H4 (cell line): ENCODE results near the gene FRMPD4. TPM values are rescaled to one million over a fixed set of nuclear protein-coding genes. Genes with fewer than 3 reads are reported as not detected.

Source experiments
- DNase-seq: peaks from one replicate; pipeline ENCODE4 v3.0.0-alpha.2; 2015; ENCODE audit warnings: low spot score
- total RNA-seq: library from RNA; depleted of rRNA; stranded (reverse); fragments of >200 nt; shearing (Covaris generic); gene quantifications from 2 replicates; pipeline ENCODE4 v1.2.3, GENCODE V29; 2014

The FRMPD4 gene
- total RNA-seq, 1 experiment from 2014 or later: 0.08 TPM

DNA sequence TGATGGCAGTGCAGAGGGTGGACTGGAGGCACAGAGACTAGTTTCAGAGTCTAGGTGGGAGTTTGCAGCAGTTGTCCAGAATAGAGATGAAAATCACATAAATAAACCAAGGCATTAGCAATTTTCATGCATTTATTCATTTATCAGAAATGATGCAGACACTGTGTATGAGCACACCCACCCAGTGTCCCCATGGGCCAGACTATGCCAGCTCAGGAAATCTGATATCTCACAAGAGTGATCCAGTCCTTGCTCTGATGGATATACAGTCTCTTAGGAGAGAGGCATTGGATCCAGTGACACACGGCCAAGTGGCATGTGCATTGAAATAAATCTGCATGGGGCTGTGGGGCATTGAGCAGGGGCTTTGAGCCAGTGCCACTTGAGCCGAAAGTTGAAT, 228.2 kb downstream of the FRMPD4 start:
- no peak for DNase-seq

DNA sequence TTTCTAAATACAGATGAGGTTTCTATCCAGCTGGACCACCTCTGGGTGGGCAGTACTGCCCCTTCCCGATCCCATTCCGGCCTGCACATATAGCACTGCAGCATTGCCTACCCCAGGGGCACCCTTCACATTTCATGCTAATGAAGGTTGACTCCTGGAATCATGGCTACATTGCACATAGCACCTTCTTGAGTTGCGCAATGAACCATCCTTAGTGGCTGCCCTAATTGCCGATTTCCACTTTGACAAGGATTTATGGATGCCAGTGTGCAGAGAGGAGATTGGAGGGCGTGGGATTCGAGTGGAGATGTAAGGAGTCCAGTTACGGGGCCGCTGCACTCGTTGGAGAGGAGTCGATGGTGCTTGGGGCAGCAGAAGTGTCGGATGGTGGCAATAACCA, 229.0 kb downstream of the FRMPD4 start:
- no peak for DNase-seq

DNA sequence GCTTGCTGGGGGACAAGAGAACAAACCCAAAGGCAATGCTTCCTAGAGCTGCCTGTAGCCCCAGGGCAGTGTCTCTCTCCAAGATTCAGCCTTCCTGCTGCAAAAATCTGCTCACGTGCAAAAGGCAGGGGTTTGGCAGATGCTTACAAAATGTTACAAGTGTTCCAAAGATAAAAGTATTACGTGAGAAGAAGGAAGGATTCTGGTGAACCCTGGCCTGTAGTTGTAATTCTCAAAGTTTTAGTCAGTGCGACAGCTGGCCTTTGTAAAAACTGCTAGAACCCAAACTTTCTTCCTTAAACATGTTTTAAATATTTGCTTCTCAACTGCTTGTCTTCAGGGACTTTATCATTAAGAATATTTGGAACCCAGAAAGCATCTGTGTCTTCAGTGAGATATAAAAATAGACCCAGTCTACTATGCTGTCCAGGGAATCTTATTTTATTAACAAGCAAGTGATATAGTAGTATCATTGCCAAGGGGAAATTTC, 232.3 kb downstream of the FRMPD4 start:
- DNase-seq: no peak

DNA sequence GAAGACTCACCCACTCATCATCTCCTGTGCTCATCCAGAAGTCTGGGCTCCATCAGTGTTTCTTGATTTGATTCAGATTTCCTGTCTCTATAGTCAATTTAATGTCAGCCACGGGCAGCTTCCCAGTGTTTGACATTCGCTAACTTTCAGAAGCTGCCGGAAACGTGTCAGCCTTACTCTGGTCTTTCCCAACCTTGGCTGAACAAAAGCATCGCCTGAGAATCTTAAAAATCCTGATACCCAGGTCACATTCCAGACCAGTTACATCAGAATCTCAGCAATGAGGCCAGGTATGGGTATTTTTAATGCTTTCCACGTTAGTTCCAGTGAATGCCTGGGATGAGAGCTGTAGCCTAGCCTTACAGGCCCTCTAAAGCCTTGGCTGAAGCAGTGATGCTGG, 233.8 kb downstream of the FRMPD4 start:
- no peak for DNase-seq

DNA sequence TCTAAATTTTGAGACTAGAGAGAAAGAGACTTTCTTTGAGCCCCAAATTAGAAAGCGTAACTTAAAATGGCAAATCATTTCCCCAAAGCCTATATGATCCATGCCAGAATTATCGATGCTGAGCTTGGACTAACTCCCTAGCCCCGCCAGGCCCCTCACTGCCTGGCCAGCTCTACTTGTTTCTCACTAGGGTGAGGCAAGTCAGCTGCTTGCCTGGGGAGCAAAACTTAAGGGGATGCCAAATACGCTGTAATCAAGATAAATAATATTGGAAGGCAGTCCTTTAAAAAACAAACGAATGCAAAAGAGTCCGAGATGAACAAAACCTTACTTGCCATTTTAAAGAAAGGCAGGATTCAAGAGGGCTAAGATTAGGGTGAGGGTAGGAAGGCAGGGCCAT, 236.0 kb downstream of the FRMPD4 start:
- no peak for DNase-seq

DNA sequence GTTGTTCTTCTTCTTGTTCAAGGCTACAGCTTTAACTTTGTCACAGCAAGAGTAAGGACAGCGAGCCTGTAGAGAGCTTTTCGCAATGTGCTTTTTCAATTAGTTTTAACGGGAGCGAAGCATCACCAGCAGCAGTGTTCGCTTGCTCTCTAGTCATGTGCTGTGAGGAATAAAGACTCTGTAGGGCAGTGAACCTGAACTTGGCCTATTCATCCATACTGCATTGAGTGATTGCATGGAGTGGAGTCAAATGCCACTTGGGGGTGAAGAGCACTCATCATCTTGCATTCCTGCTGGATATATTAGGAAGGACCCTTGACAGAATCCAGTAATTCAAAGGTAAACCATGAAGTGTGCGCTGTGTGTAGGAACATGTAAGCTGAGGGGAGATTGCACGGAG, 240.0 kb downstream of the FRMPD4 start:
- DNase-seq: no peak

DNA sequence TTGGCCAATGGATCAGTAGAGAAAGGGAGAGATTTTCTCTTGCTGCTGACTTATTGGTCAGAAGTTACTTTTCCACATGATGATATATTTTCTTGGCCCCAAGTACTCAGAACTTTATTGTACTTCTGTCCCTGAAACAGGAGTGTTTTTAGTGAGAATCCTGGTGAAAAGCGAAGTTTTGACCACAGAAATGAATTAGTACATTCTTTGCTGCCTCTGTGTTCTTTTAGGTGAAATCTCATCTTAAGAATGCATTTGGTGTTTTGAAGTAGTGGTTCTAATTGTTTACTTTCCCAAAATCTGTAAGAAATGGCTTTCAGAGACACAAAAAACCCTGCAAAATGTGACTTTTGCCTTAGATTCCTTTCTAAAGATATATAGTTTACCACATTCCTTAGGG, 240.4 kb downstream of the FRMPD4 start:
- no peak for DNase-seq

DNA sequence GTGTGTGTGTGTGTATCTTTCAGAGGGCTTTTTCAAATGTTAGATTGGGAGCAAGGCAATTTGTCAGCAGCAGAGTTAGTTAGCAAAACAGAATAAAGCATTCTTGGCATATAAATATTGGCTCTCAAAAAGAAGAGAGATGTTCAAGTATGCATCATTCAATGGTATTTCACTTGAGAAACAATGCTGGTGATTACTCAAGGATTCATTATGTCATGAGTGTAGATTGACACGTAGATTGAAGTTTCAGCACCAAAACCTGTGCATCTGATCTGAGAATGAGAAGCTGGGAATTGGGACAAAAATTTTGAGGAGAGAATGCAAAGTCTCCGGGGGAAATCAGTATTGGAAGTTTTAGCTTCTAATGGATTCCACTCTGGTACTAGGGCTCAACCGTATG, 241.4 kb downstream of the FRMPD4 start:
- DNase-seq: no peak

DNA sequence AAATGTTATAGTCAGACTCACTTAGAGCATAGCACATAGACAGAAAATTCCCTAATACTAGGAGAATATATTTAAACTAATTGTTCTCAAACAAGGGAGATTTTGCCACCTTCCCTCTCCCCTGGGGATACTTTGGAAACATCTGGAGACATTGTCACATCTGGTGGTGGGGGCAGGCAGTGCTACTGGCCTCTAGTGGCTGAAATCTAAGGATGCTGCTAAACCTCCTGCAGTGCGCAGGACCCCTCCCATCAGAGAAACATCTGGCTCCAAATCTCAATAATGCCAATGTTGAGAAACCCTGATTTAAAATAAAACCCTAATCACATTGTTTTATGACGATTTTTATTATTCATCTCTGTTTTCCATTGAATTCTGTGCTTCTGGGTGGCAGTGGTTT, 244.9 kb downstream of the FRMPD4 start:
- no peak for DNase-seq

DNA sequence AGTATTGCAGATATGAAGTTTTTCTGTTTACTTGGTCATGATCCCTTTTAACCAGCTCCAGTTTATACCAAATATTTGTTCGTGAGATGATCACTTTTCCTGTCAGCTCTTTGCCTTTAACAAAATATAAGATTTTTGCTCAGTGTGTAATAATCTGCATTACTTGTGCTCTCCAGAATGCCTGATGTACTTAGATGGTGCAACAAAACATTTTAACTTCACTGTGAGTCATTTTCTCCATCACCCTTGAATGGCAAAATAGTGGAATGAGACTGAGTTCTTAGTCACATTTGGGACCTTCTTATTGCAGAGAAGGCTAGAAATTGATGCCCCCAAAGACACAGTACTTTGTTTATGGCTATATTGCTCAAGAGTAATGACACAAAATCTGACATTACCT, 252.0 kb downstream of the FRMPD4 start:
- no peak for DNase-seq

DNA sequence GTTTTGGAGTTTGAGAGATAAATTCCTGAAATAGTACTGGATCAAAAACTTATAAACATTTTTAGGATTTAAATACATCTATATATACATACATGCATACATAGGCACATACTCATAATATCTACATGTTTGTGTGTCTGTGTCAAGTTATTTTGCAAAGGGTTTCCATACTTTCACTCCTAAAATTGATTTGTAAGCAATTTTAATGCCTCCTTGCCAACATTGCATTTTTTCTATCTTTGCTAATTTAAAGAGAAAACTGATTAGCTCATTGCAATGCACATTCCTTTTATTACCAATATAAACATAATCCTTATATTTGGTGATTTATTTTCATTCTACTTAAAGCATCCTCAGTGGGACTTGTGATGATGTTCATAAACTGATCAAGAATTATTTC, 258.3 kb downstream of the FRMPD4 start:
- no peak for DNase-seq

DNA sequence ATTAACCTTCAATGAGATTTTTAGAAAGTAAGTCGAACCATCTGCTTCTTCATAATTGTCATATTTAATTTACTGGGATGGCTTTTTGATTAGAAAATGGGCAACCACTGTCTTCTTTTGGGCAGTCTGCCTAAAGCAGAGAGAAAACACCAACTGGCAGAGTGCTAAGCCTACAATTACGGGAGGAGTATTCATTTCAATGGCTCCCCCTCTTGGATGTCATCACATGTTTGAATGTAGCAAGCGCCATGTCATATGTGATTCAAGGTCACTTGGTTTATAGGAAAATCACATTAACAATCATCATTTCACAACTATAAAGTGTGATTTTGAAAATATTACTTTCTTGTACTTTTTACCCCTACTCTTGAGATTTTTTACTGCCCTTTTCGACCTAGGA, 261.9 kb downstream of the FRMPD4 start:
- DNase-seq: no peak

DNA sequence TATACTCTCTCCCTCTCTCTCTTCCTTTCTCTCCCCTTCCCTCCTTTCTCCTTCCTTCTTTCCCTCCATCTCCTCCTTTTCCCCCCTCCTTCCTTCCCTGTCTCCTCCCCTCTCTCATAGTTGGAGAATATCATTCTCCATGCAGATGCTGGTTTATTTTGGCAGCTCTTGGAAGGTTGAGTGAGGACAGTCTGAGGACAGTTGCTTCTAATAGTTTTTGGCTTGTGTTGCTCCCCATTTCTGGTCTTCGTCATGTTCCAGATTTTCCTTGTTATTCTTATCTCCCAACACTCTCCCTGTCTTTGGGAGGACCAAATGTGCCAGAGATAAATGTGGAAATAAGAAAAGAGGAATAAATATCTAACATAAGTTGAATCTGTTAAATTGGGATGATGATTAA, 263.0 kb downstream of the FRMPD4 start:
- DNase-seq: no peak

DNA sequence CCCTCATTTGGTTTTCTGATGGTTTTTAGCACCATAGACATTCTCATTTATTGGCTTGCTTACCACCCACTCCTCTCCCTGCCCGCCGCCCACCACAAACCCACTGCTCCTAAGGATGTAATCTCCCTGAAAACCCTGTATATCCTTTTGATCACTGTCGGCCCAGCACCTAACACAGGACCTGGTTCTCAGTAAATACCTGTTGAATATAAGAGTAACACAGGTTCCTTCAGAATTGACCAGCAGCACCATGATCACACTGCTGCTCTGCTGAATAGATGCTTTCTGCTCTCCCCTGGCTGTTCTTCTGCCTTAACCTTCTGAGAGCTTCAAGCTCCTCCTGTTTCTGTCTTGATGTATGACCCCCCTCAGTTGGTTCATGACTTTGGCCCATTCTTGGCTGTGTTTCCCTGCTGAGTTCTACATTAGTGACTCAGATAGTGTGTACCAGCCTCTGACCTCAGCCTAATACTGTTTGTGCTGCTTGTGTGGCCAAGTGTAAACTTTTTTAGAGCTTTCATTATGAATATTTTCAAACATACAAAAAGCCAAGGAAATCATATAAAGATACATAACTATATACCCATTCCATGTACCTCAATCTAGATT, 265.3 kb downstream of the FRMPD4 start:
- no peak for DNase-seq

DNA sequence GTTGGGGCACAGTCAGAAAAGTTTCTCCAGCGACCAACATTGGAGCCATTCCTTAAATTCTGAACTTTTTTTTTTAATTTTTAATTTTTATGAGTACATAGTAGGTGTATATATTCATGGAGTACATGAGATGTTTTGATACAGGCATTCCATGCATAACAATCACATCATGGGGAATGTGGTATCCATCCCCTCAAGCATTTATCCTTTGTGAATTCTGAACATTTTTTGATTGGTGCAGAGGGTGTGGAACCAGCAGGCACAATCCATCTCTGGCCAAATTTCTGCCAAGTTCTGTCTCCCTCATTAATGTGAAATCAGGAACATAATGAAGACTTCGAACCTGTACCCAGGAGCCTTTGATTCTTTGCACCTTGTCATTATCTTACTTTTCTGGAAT, 267.0 kb downstream of the FRMPD4 start:
- no peak for DNase-seq

DNA sequence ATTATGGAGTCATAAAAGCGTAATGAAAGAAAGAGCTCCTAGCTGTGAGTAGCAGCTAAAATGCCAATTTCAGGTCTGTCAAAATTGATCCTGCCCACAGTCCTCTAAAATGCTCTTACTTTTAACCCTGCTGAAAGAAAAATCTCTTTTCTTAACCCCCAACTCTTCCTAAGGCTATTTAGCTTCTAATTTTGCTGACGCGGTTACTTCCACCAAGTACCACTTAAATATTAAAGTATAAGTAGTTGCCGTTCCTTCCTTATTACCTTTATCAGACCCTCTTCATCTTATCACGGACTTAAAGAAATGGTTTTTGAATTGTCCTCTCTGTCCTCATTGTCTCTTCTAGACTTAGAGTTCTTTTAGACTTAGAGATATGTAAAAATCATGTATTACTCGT, 272.2 kb downstream of the FRMPD4 start:
- no peak for DNase-seq

DNA sequence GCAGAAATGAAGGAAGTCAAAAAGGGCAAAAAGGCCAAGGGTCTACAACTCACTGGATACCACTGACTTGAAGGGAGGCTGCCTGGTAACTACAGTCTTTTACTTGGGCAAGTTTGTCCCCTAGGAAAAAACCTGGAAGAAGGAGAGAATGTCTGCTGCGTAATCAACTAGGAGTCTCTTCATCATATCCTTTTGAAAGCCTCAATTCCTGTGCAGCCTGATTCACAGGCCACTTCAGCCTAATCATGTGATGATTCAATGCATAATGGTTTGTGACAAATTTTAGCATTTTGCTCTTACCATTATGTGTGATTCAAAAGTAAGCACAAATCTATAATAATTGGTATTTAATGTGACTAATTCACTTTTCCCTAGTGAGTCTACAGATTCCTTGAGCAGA, 273.6 kb downstream of the FRMPD4 start:
- no peak for DNase-seq

DNA sequence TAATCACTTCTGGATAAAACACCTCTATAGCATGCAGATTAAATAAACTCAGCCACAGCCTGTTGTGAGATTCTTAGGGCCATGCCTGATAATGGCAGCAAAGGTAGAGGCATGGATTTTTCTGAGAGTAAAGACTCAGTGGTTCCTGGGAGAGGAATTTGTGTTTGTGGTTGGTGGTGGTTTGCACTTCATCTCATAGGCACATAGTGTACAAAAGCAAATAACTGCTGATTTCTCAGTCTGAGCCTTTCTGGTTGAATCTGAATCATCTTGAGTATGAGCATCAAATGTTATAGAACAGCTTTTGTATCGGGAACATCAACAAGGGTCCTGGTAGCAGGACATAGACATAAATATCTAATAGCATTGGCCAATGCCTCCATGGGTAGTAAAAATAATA, 274.3 kb downstream of the FRMPD4 start:
- no peak for DNase-seq

DNA sequence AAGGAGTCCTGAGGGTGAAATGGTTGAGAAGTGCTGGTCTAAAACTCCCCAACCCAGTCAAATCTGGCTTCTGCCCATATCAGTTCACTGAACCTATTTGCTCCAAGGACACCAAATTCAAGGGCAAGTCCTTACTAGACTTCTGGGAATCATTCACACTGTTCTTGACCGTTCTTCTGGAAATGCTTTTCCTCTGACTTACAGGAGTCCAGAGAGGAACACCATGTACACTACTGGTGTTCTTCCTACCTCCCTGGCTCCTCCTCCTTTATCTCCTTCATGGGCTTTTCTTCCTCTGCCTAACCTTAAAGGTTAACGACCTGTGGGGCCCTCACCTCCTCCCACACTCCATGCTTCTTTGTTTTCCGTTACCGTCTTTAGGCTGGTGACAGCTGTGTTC, 281.3 kb downstream of the FRMPD4 start:
- DNase-seq: no peak

DNA sequence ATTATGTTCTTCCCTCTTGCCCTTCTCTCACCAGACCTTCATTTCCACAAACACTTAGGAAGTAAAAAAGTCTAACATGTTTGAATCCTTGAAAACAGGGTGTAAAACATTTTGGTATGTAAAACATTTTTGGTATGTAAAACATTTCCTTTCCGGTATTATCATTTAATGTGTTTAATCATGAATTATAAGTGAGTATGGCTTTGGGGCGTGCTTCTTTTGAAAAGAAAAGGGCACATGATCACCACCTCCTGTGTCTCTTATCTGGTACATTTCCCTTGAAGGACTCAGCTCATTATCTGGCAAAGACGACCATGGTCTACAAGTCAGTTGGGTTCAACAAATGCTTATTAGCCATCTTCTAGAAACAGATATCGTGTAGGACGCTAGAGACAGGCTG, 283.6 kb downstream of the FRMPD4 start:
- DNase-seq: no peak

DNA sequence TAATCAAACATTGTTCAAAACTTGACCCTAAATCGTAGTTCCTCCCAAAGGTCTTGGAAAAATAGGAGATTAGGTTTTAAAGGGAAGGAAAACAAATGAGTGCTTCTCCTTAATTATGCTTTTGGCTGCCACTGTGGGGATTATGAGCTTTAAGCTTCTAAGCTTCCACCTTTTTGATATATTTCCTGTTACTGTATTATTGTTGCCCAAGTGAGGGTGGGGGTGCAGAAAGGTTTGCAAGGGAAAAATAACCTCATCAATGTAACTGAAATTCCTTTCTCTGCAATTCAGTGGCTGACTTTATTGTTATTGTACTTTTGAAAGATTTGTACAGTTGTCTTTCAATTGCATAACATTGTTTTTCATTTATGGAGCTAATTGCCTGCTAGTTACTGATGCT, 285.1 kb downstream of the FRMPD4 start:
- no peak for DNase-seq

DNA sequence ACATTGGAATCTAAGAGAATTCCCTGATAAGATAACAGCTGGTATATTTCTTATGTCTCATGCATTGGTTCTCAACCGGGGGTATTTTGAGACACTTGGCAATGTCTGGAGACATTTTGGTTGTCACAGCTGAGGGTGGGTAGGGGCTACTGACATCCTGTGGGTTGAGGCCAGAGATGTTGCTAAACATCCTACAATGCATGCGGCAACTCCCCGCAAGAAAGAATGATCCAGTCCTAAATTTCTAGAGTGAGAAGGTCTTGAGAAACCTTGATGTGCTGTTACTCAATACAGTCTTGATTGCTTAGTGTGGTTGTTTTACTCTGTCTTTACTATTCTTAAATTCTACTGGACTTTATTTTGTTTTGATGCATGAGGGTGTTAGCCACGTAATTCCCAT, 287.2 kb downstream of the FRMPD4 start:
- DNase-seq: no peak

DNA sequence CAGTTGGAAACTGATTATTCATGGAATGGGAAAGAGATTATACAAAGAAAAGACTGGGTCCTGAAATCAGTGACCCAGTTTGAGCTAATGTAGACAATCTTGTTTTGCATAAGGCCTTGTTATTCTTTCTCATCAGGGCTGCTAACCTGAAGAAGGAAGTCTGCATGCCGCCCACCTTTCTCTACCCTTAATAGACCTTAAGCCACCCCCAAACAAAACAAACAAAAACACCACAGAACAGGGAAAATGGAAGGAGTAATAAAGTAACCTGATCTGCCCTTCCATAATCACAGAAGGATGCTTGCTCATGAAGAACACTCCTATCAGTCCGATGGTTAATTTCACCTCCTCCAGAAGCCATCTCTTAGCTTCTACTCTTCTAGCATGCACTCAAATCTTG, 288.1 kb downstream of the FRMPD4 start:
- no peak for DNase-seq

DNA sequence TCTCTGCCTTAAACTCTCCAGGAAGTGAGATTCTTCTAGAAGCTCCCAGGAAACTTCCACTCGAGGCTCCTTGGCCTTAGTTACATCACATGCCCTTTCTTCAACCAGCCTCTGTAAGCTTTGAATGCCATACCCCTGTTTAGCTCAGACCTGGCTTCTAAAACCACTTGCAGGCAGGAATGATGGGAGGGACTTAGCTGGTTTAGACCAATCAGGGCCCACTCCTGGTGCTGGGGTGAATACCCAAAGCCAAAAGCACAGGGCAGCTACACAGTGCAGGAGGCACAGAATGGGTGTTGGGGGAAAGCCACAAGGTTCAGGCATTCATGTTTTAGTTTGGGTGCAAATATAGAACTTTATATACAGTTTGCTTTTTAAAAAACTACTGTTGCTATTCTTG, 296.2 kb downstream of the FRMPD4 start:
- DNase-seq: no peak

DNA sequence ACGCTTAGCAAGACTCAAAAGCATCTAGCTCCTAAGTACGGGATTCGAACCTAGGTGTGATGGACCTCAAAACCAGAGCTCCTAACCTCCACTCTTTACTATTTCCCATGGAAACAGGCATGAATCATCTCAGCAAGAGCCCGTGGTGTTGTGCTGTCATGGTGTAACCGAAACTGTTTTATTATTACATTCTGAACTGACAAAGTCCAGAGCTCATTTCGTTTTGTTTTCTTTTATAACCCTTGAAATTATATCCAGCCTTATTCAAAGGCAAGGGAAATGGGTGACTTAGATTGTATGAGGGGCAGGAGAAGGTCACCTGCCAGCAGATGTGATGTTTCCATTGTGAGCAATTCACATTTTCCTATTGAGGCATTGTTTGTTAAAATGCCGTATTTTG, 301.1 kb downstream of the FRMPD4 start:
- no peak for DNase-seq
